PC-9 (cell line): ENCODE measurements around the gene IMMT. TPM values are rescaled to one million over a fixed set of nuclear protein-coding genes. Genes with fewer than 3 reads are reported as not detected.

Experiments
- BruUV-seq: library from RNA; stranded (reverse); fragments of 400-500 nt; replicated peaks from 2 replicates; lab custom pipeline; 2021; lab: Mats Ljungman, UMichigan
- CTCF ChIA-PET: fragments of 300-600 bp; sonication (Branson Sonifier 250); formaldehyde crosslinking; loops from one replicate; lab custom pipeline; 2022; ENCODE audit warnings: antibody characterized with exemption; lab: Charles Lee
- POLR2A ChIA-PET: fragments of 300-600 bp; sonication (Branson Sonifier 250); formaldehyde crosslinking; loops from one replicate; lab custom pipeline; 2022; ENCODE audit warnings: antibody characterized with exemption; ENCODE audit not compliant: unreplicated experiment; lab: Charles Lee
- DNase-seq, 2 experiments: peaks; one replicate each; pipeline versions ENCODE4 v3.0.0 to v3.0.0-alpha.2; 2015 to 2022; ENCODE audit warnings: mixed read lengths in 1 of 2
- H2AFZ ChIP-seq: fragments of 200-600 bp; sonication (generic); 2 replicates; pipeline ENCODE4 v1.8.1; 2017; ENCODE audit warnings: antibody characterized with exemption
- H3F3A ChIP-seq: fragments of 200-600 bp; sonication (generic); 2 replicates; pipeline ENCODE4 v1.8.1; 2017; ENCODE audit warnings: antibody characterized with exemption, mild to moderate bottlenecking, low read depth; ENCODE audit not compliant: insufficient read depth
- H3K27ac ChIP-seq: fragments of 200-600 bp; sonication (generic); 2 replicates; pipeline ENCODE4 v1.6.1; 2016; ENCODE audit warnings: mixed run types
- H3K27me3 ChIP-seq: fragments of 200-600 bp; sonication (generic); 2 replicates; pipeline ENCODE4 v1.6.1; 2016; ENCODE audit warnings: low read depth, mixed run types; ENCODE audit not compliant: insufficient read depth
- H3K36me3 ChIP-seq: fragments of 200-600 bp; sonication (generic); 2 replicates; pipeline ENCODE4 v1.6.1; 2016; ENCODE audit warnings: low read depth, mixed run types
- H3K4me1 ChIP-seq: fragments of 200-600 bp; sonication (generic); replicated peaks from 2 replicates; pipeline ENCODE4 v1.6.1; 2016; ENCODE audit warnings: mixed run types; ENCODE audit not compliant: insufficient read depth
- H3K4me2 ChIP-seq: fragments of 200-600 bp; sonication (generic); 2 replicates; pipeline ENCODE4 v1.6.1; 2017; ENCODE audit warnings: mixed run types
- H3K4me3 ChIP-seq: fragments of 200-600 bp; sonication (generic); 2 replicates; pipeline ENCODE4 v1.6.1; 2016; ENCODE audit warnings: mixed run types
- H3K79me2 ChIP-seq: fragments of 200-600 bp; sonication (generic); 2 replicates; pipeline ENCODE4 v1.6.1; 2017; ENCODE audit warnings: low read depth, mixed run types
- H3K9me2 ChIP-seq: fragments of 200-600 bp; sonication (generic); 2 replicates; pipeline ENCODE4 v1.8.1; 2017; ENCODE audit warnings: mild to moderate bottlenecking; ENCODE audit not compliant: insufficient read depth
- H3K9me3 ChIP-seq: fragments of 200-600 bp; sonication (generic); 2 replicates; pipeline ENCODE4 v1.8.1; 2016; ENCODE audit warnings: low read depth; ENCODE audit not compliant: insufficient read depth
- H4K20me1 ChIP-seq: fragments of 200-600 bp; sonication (generic); 2 replicates; pipeline ENCODE4 v1.8.1; 2017; ENCODE audit not compliant: insufficient read depth
- CTCF ChIP-seq: fragments of 200-600 bp; sonication (generic); conservative IDR thresholded peaks from 2 replicates; pipeline ENCODE4 v1.6.1; 2017; ENCODE audit warnings: mixed run types, antibody characterized with exemption, mild to moderate bottlenecking, moderate library complexity
- EZH2 ChIP-seq: fragments of 200-600 bp; sonication (generic); IDR thresholded peaks from 2 replicates; pipeline ENCODE4 v1.8.0; 2017; ENCODE audit warnings: antibody characterized with exemption, low read depth
- intact Hi-C: fragments of 100-400 bp; cut with micrococcal nuclease; formaldehyde crosslinking; loops from one replicate; pipeline ENCODE4 v1.10.0; 2022; ENCODE audit not compliant: unreplicated experiment
- total RNA-seq: library from RNA; stranded (reverse); gene quantifications from 2 replicates; pipeline ENCODE4 v1.2.3, GENCODE V29; 2021

Gene IMMT
- total RNA-seq, 1 experiment from 2014 or later, result 114 TPM

- TF ChIP-seq EZH2 (no peak), CTCF (no peak)
- H3K27ac ChIP-seq, result no peak overlapping the region
- no peaks in the 10 kb centered on the region for H3K4me1 ChIP-seq
- no peaks in the 10 kb centered on the region for H3K79me2 ChIP-seq
- DNase-seq, result no peak
- BruUV-seq, result no TSS peak
- no peak overlapping the region for H3K4me2 ChIP-seq
- ChIA-PET CTCF (no interaction called here), POLR2A (no interaction called here)
- no peaks in the 10 kb centered on the region for H3F3A ChIP-seq
- H4K20me1 ChIP-seq, result no peaks in the 10 kb centered on the region
- no peak overlapping the region for H2AFZ ChIP-seq
- peaks cover 36% of the 10 kb centered on the region for H3K36me3 ChIP-seq
- intact Hi-C loops, result no loop called here
- H3K4me3 ChIP-seq, result no peak overlapping the region
- H3K27me3 ChIP-seq, result no peaks in the 10 kb centered on the region
- no peaks in the 10 kb centered on the region for H3K9me3 ChIP-seq
- no peaks in the 10 kb centered on the region for H3K9me2 ChIP-seq
Observed at GRCh38 chr2:86211033-86211795, 16.0 kb upstream of the IMMT start.

GRCh38 chr2:86204458-86204857 lies 9.2 kb upstream of the IMMT start:
- no peaks in the 10 kb centered on the region for H3K9me2 ChIP-seq
- H2AFZ ChIP-seq, result no peak overlapping the region
- H3F3A ChIP-seq, result no peaks in the 10 kb centered on the region
- peaks cover 16% of the 10 kb centered on the region; the same call in 1 of the 2 replicates for H3K36me3 ChIP-seq
- no TSS peak for BruUV-seq
- H3K4me2 ChIP-seq, result no peak overlapping the region
- intact Hi-C loops, result no loop called here
- H3K4me3 ChIP-seq, result no peak overlapping the region
- no peak for DNase-seq
- CTCF ChIA-PET, result interaction anchor here (0.7 kb wide), 1 partner anchor 158 kb away, joined by 10 read pairs; no protein-coding TSS in a partner anchor
- H3K27ac ChIP-seq, result no peak overlapping the region
- H3K27me3 ChIP-seq, result no peaks in the 10 kb centered on the region
- no peaks in the 10 kb centered on the region for H4K20me1 ChIP-seq
- no peaks in the 10 kb centered on the region for H3K9me3 ChIP-seq
- POLR2A ChIA-PET, result no interaction called here
- H3K79me2 ChIP-seq, result peaks cover 31% of the 10 kb centered on the region
- peaks cover 14% of the 10 kb centered on the region for H3K4me1 ChIP-seq
- no peak for TF ChIP-seq EZH2
- no peak for TF ChIP-seq CTCF

DNA sequence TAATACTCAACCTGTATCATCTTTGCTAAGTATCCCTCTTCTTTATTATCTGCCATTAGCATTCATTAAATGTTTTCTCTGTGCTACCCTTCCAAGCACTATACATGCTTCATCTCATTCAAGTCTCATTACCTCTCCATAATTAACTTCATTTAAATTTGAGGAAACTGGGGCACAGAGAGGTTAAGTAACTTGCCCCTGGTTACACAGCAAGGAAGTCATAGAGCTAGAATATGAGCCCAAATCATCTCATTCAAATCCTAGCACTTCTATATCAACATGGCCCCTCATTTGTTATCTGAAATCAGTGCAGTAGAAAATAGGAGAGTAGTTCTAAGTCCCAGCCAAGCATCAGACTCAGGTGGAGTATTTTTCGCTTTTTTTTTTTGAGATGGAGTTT lies 8.4 kb upstream of the IMMT start:
- BruUV-seq, result no TSS peak
- H3K4me2 ChIP-seq, result no peak overlapping the region
- intact Hi-C loops, result no loop called here
- no peak for DNase-seq
- TF ChIP-seq CTCF, result no peak
- no peak for TF ChIP-seq EZH2
- H3K4me3 ChIP-seq, result no peak overlapping the region
- no peak overlapping the region for H2AFZ ChIP-seq
- H3K79me2 ChIP-seq, result peaks cover 39% of the 10 kb centered on the region
- peaks cover 10% of the 10 kb centered on the region; the same call in 1 of the 2 replicates for H3K36me3 ChIP-seq
- no peaks in the 10 kb centered on the region for H3K9me2 ChIP-seq
- ChIA-PET POLR2A (no interaction called here), CTCF (no interaction called here)
- no peaks in the 10 kb centered on the region for H3K27me3 ChIP-seq
- no peaks in the 10 kb centered on the region for H3K9me3 ChIP-seq
- H4K20me1 ChIP-seq, result no peaks in the 10 kb centered on the region
- no peaks in the 10 kb centered on the region for H3F3A ChIP-seq
- H3K27ac ChIP-seq, result no peak overlapping the region
- H3K4me1 ChIP-seq, result peaks cover 17% of the 10 kb centered on the region
